KMS-11 (cell line): Measurements from ENCODE around the gene IL20.

Experiments
- H2AFZ ChIP-seq: fragments of 200-600 bp; sonication (generic); 2 replicates; pipeline ENCODE4 v1.6.1; 2016; ENCODE audit warnings: antibody characterized with exemption, mixed run types, low read depth
- H3K27ac ChIP-seq: fragments of 200-600 bp; sonication (generic); 2 replicates; pipeline ENCODE4 v1.6.1; 2016; ENCODE audit warnings: mild to moderate bottlenecking, mixed run types
- H3K27me3 ChIP-seq: fragments of 200-600 bp; sonication (generic); 2 replicates; pipeline ENCODE4 v1.6.1; 2017; ENCODE audit warnings: mild to moderate bottlenecking, low read depth, mixed run types, moderate library complexity; ENCODE audit not compliant: insufficient read depth
- H3K36me3 ChIP-seq: fragments of 200-600 bp; sonication (generic); 2 replicates; pipeline ENCODE4 v1.6.1; 2017; ENCODE audit warnings: mild to moderate bottlenecking, mixed run types; ENCODE audit not compliant: insufficient read depth
- H3K4me1 ChIP-seq: fragments of 200-600 bp; sonication (generic); 2 replicates; pipeline ENCODE4 v1.6.1; 2016; ENCODE audit warnings: mild to moderate bottlenecking, low read depth, mixed run types; ENCODE audit not compliant: poor library complexity, severe bottlenecking
- H3K4me2 ChIP-seq: fragments of 200-600 bp; sonication (generic); 2 replicates; pipeline ENCODE4 v1.7.0; 2016; ENCODE audit warnings: mild to moderate bottlenecking, mixed run types
- H3K4me3 ChIP-seq: fragments of 200-600 bp; sonication (generic); IDR thresholded peaks from 2 replicates; pipeline ENCODE4 v1.6.1; 2017; ENCODE audit warnings: low read depth, low read length, mixed read lengths; ENCODE audit not compliant: insufficient read depth
- H3K79me2 ChIP-seq: fragments of 200-600 bp; sonication (generic); 2 replicates; pipeline ENCODE4 v1.6.1; 2016; ENCODE audit warnings: low read depth, mixed run types; ENCODE audit not compliant: insufficient read depth
- H3K9ac ChIP-seq: fragments of 200-600 bp; sonication (generic); 2 replicates; pipeline ENCODE4 v1.6.1; 2016; ENCODE audit warnings: mild to moderate bottlenecking, mixed run types
- H4K20me1 ChIP-seq: fragments of 200-600 bp; sonication (generic); 2 replicates; pipeline ENCODE4 v1.6.1; 2016; ENCODE audit warnings: mild to moderate bottlenecking, mixed run types; ENCODE audit not compliant: insufficient read depth
- CTCF ChIP-seq: fragments of 200-600 bp; sonication (generic); conservative IDR thresholded peaks from 2 replicates; pipeline ENCODE4 v1.6.1; 2017; ENCODE audit warnings: low read depth, mild to moderate bottlenecking, antibody characterized with exemption, low read length, moderate library complexity, mixed read lengths

IL20 gene

GRCh38 chr1:206905295-206906164 lies 40.1 kb downstream of the IL20 start:
- H3K36me3 ChIP-seq: no peaks in the 10 kb centered on the region
- no peak overlapping the region for H3K27ac ChIP-seq
- no peak overlapping the region for H3K4me2 ChIP-seq
- H4K20me1 ChIP-seq: no peaks in the 10 kb centered on the region
- H3K79me2 ChIP-seq: no peaks in the 10 kb centered on the region
- H2AFZ ChIP-seq: no peak overlapping the region
- no peaks in the 10 kb centered on the region for H3K4me1 ChIP-seq
- peaks cover 13% of the 10 kb centered on the region; the same call in 1 of the 2 replicates for H3K27me3 ChIP-seq
- H3K4me3 ChIP-seq: no peak overlapping the region
- no peak for TF ChIP-seq CTCF
- H3K9ac ChIP-seq: no peak overlapping the region

- peak; percentile 42 for TF ChIP-seq CTCF
- Histone ChIP-seq H3K36me3 (no peaks in the 10 kb centered on the region), H3K9ac (no peak overlapping the region), H2AFZ (no peak overlapping the region), H3K4me1 (peaks cover 11% of the 10 kb centered on the region), H3K79me2 (no peaks in the 10 kb centered on the region), H4K20me1 (no peaks in the 10 kb centered on the region), H3K4me3 (no peak overlapping the region), H3K4me2 (no peak overlapping the region), H3K27me3 (peaks cover 13% of the 10 kb centered on the region; the same call in 1 of the 2 replicates), H3K27ac (no peak overlapping the region)
Measured at GRCh38 chr1:206907304-206907991, 42.0 kb downstream of the IL20 start.

- no peaks in the 10 kb centered on the region for H4K20me1 ChIP-seq
- H3K27ac ChIP-seq: no peak overlapping the region
- no peak overlapping the region for H3K4me2 ChIP-seq
- H3K4me1 ChIP-seq: peaks cover 11% of the 10 kb centered on the region
- H3K9ac ChIP-seq: no peak overlapping the region
- no peaks in the 10 kb centered on the region for H3K79me2 ChIP-seq
- no peak overlapping the region for H2AFZ ChIP-seq
- peaks cover 13% of the 10 kb centered on the region; the same call in 1 of the 2 replicates for H3K27me3 ChIP-seq
- H3K36me3 ChIP-seq: no peaks in the 10 kb centered on the region
- TF ChIP-seq CTCF: no peak
- no peak overlapping the region for H3K4me3 ChIP-seq
Measured at GRCh38 chr1:206908038-206908437, 42.6 kb downstream of the IL20 start.

- Histone ChIP-seq H3K9ac (no peak overlapping the region), H2AFZ (peak overlapping the region; percentile 58; the same call in 1 of the 2 replicates), H3K27ac (no peak overlapping the region), H3K4me3 (no peak overlapping the region), H3K79me2 (no peaks in the 10 kb centered on the region), H4K20me1 (no peaks in the 10 kb centered on the region), H3K4me2 (peak overlapping the region; percentile 18; the same call in 1 of the 2 replicates), H3K36me3 (no peaks in the 10 kb centered on the region), H3K27me3 (peaks cover 13% of the 10 kb centered on the region; the same call in 1 of the 2 replicates), H3K4me1 (peaks cover 11% of the 10 kb centered on the region)
- TF ChIP-seq CTCF: no peak
Measured at GRCh38 chr1:206909161-206909882, 43.9 kb downstream of the IL20 start.
